ENCODE measurements around the gene NEDD8.

DNA sequence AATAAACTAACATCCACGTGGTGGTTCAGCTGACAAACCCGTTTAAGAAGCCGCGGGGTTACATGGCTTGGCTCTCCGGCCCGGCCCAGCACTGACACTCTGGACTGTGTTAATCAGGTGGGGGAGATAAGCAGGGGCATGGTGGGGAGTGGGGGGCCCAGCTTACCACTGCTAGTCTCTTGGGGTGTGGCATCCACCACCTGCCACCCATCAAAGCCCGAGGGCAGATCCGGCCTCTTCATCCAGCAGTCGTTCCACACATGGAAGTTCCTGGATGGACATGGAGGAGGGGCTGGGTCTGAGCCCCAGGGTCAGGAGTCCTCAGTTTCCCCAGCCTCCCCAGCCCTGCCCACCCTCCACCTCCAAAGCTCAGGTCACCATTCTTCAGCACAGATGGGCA lies 26.0 kb upstream of the NEDD8 start:
- TF ChIP-seq, protein P1, sequence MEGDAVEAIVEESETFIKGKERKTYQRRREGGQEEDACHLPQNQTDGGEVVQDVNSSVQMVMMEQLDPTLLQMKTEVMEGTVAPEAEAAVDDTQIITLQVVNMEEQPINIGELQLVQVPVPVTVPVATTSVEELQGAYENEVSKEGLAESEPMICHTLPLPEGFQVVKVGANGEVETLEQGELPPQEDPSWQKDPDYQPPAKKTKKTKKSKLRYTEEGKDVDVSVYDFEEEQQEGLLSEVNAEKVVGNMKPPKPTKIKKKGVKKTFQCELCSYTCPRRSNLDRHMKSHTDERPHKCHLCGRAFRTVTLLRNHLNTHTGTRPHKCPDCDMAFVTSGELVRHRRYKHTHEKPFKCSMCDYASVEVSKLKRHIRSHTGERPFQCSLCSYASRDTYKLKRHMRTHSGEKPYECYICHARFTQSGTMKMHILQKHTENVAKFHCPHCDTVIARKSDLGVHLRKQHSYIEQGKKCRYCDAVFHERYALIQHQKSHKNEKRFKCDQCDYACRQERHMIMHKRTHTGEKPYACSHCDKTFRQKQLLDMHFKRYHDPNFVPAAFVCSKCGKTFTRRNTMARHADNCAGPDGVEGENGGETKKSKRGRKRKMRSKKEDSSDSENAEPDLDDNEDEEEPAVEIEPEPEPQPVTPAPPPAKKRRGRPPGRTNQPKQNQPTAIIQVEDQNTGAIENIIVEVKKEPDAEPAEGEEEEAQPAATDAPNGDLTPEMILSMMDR (IDR thresholded peaks at IDR 0.05 in 8 of 11, conservative IDR thresholded peaks at IDR 0.05 in 3 of 11): no peak
- TF ChIP-seq POLR2A (IDR thresholded peaks at IDR 0.05) (no peak), POLR2AphosphoS5 (IDR thresholded peaks at IDR 0.05) (no peak)

All from spleen (tissue), 7 donors.